GM23338 (cell line): ENCODE results near the gene RRP12. TPM values are rescaled to one million over a fixed set of nuclear protein-coding genes. Genes with fewer than 3 reads are reported as not detected.

Experiments used
- ATAC-seq: fragments of 200-7000 bp; cut with Tn5 transposase; 3 replicates; pipeline ENCODE4 v1.9.1; 2020
- DNase-seq: peaks from one replicate; pipeline ENCODE4 v3.0.0-alpha.2; 2015; ENCODE audit warnings: low spot score
- H2AFZ ChIP-seq: fragments of 200-600 bp; sonication (generic); 2 replicates; pipeline ENCODE4 v1.8.0; 2016; ENCODE audit warnings: antibody characterized with exemption, mild to moderate bottlenecking, moderate library complexity
- H3F3A ChIP-seq: fragments of 200-600 bp; sonication (generic); replicated peaks from 2 replicates; pipeline ENCODE4 v1.8.0; 2017; ENCODE audit warnings: antibody characterized with exemption, mixed run types, low read depth
- H3K27ac ChIP-seq: fragments of 200-600 bp; sonication (generic); 2 replicates; pipeline ENCODE4 v1.6.1; 2016; ENCODE audit warnings: low read depth
- H3K27me3 ChIP-seq: fragments of 200-600 bp; sonication (generic); 2 replicates; pipeline ENCODE4 v1.8.0; 2016; ENCODE audit warnings: mild to moderate bottlenecking, mixed run types, moderate library complexity; ENCODE audit not compliant: insufficient read depth
- H3K36me3 ChIP-seq: fragments of 200-600 bp; sonication (generic); 2 replicates; pipeline ENCODE4 v1.8.0; 2016; ENCODE audit warnings: mild to moderate bottlenecking; ENCODE audit not compliant: insufficient read depth
- H3K4me1 ChIP-seq: fragments of 200-600 bp; sonication (generic); 2 replicates; pipeline ENCODE4 v1.8.0; 2016; ENCODE audit warnings: mild to moderate bottlenecking, moderate library complexity; ENCODE audit not compliant: insufficient read depth
- H3K4me2 ChIP-seq: fragments of 200-600 bp; sonication (generic); 2 replicates; pipeline ENCODE4 v1.7.1; 2017; ENCODE audit warnings: mixed run types
- H3K4me3 ChIP-seq: fragments of 200-600 bp; sonication (generic); 2 replicates; pipeline ENCODE4 v1.6.1; 2016; ENCODE audit warnings: mixed run types
- H3K79me2 ChIP-seq: fragments of 200-600 bp; sonication (generic); replicated peaks from 2 replicates; pipeline ENCODE4 v1.8.0; 2017; ENCODE audit warnings: mild to moderate bottlenecking; ENCODE audit not compliant: insufficient read depth
- H3K9me2 ChIP-seq: fragments of 200-600 bp; sonication (generic); 2 replicates; pipeline ENCODE4 v1.8.0; 2017; ENCODE audit not compliant: insufficient read depth
- H4K20me1 ChIP-seq: fragments of 200-600 bp; sonication (generic); replicated peaks from 2 replicates; pipeline ENCODE4 v1.8.0; 2017; ENCODE audit warnings: mild to moderate bottlenecking; ENCODE audit not compliant: insufficient read depth
- H3K27ac Mint-ChIP-seq: 2 replicates; pipeline ENCODE4 v1.8.0; 2020; ENCODE audit warnings: inconsistent platforms, mild to moderate bottlenecking, moderate library complexity, mixed read lengths
- H3K27me3 Mint-ChIP-seq: 3 replicates; pipeline ENCODE4 v1.8.0; 2022; ENCODE audit warnings: low read depth, mild to moderate bottlenecking, moderate library complexity, mixed read lengths, inconsistent platforms; ENCODE audit not compliant: insufficient read depth, poor library complexity
- H3K36me3 Mint-ChIP-seq: 3 replicates; pipeline ENCODE4 v1.8.0; 2021; ENCODE audit warnings: low read depth, mild to moderate bottlenecking, inconsistent platforms, moderate library complexity, mixed read lengths
- H3K4me1 Mint-ChIP-seq: 3 replicates; pipeline ENCODE4 v1.8.0; 2020; ENCODE audit warnings: mild to moderate bottlenecking, inconsistent platforms, mixed read lengths
- H3K4me3 Mint-ChIP-seq: 3 replicates; pipeline ENCODE4 v1.8.0; 2021; ENCODE audit warnings: moderate library complexity, mild to moderate bottlenecking, inconsistent platforms, mixed read lengths
- H3K9me3 Mint-ChIP-seq: 3 replicates; pipeline ENCODE4 v1.8.0; 2020; ENCODE audit warnings: moderate library complexity, mild to moderate bottlenecking, inconsistent platforms, mixed read lengths
- CREB1 ChIP-seq: fragments of 250-450 bp; sonication (Bioruptor Pico); IDR thresholded peaks from 2 replicates; pipeline ENCODE4 v1.5.0; 2020; ENCODE audit warnings: low read depth, mild to moderate bottlenecking, moderate library complexity
- EZH2 ChIP-seq: fragments of 200-600 bp; sonication (generic); IDR thresholded peaks from one replicate; pipeline ENCODE4 v1.8.0; 2017; ENCODE audit warnings: antibody characterized with exemption, mild to moderate bottlenecking, low read depth; ENCODE audit not compliant: unreplicated experiment
- EZH2phosphoT487 ChIP-seq: fragments of 200-600 bp; sonication (generic); IDR thresholded peaks from one replicate; pipeline ENCODE4 v1.8.1; 2018; ENCODE audit warnings: antibody characterized with exemption; ENCODE audit not compliant: unreplicated experiment
- JUNB ChIP-seq: IDR thresholded peaks from one replicate; pipeline ENCODE4 v1.6.1; 2016; ENCODE audit warnings: antibody characterized with exemption; ENCODE audit not compliant: unreplicated experiment
- POLR2AphosphoS5 ChIP-seq: IDR thresholded peaks from 2 replicates; pipeline ENCODE4 v1.6.1; 2016; ENCODE audit warnings: antibody characterized with exemption, low read depth
- STAT1 ChIP-seq: IDR thresholded peaks from one replicate; pipeline ENCODE4 v1.6.1; 2016; ENCODE audit warnings: antibody characterized with exemption; ENCODE audit not compliant: unreplicated experiment
- ZNF114 ChIP-seq: fragments of 250-450 bp; sonication (Bioruptor Pico); IDR thresholded peaks from 2 replicates; pipeline ENCODE4 v1.5.0; 2020; ENCODE audit warnings: mild to moderate bottlenecking, moderate library complexity
- ZNF331 ChIP-seq: fragments of 250-450 bp; sonication (Bioruptor Pico); IDR thresholded peaks from 2 replicates; pipeline ENCODE4 v1.5.0; 2020; ENCODE audit warnings: low read depth, mild to moderate bottlenecking, moderate library complexity
- polyA plus RNA-seq: library from polyadenylated mRNA; unstranded; fragments of >200 nt; fragmentation: Nextera tagmentation; extraction: Ambion mirVana; gene quantifications from 2 replicates; pipeline ENCODE4 v1.2.1, GENCODE V29; 2016
- total RNA-seq: library from RNA; depleted of rRNA; stranded (reverse); fragments of >200 nt; shearing (Covaris generic); gene quantifications from 2 replicates; pipeline ENCODE4 v1.2.3, GENCODE V29; 2014
- TF ChIP-seq, protein P1 (sequence below): IDR thresholded peaks from one replicate; pipeline ENCODE4 v1.6.1; 2018; ENCODE audit warnings: antibody characterized with exemption; ENCODE audit not compliant: unreplicated experiment
- TF ChIP-seq, protein P2 (sequence below): fragments of 250-450 bp; sonication (Bioruptor Pico); IDR thresholded peaks from 2 replicates; pipeline ENCODE4 v1.5.0; 2020; ENCODE audit warnings: mild to moderate bottlenecking, moderate library complexity
- TF ChIP-seq, protein P3 (sequence below): IDR thresholded peaks from 2 replicates; pipeline ENCODE4 v1.6.1; 2016; ENCODE audit warnings: antibody characterized with exemption
- TF ChIP-seq, protein P4 (sequence below), 2 experiments: fragments of 200-600 bp in 1 of 2; sonication (generic) in 1 of 2; conservative IDR thresholded peaks; 2 replicates each; pipeline versions ENCODE4 v1.5.1 to v1.6.1; 2016 to 2017; ENCODE audit warnings: antibody characterized with exemption in 2 of 2, low read depth in 2 of 2, mild to moderate bottlenecking in 2 of 2, moderate library complexity in 1 of 2

Gene RRP12
- total and polyA plus RNA-seq, 2 experiments from 2014 or later = 53.4 to 62.6 TPM

DNA sequence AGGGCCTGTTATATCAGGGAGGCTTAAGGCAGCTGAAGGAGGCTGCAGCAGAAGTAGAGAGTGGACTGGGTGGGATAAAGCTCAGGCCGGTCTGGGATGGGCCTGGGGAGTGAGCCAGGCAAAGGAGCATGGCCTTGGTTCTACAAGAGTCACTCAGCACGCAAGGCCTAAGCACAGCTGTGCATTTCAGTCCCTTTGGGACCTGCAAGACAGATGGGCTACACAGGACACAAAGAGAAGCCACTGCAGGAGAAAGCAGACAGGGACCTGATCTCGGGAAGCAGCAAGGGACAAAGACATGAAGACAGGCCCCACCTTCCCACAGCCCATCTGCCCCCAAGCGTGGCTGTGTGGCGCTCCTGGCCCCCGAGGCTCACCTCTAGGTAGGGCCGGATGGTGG is 29.4 kb downstream of the RRP12 start:
- H3K36me3 ChIP-seq = peaks cover 15% of the 10 kb centered on the region; the same call in 1 of the 2 replicates
- H3K27ac Mint-ChIP-seq = no peak overlapping the region
- H3K4me3 ChIP-seq = no peak overlapping the region
- no peak overlapping the region for H2AFZ ChIP-seq
- H3F3A ChIP-seq = no peaks in the 10 kb centered on the region
- H3K27me3 ChIP-seq = no peaks in the 10 kb centered on the region
- DNase-seq (no peak), ATAC-seq (no peak)
- H3K9me2 ChIP-seq = no peaks in the 10 kb centered on the region
- TF ChIP-seq JUNB = no peak
- TF ChIP-seq, protein P1, sequence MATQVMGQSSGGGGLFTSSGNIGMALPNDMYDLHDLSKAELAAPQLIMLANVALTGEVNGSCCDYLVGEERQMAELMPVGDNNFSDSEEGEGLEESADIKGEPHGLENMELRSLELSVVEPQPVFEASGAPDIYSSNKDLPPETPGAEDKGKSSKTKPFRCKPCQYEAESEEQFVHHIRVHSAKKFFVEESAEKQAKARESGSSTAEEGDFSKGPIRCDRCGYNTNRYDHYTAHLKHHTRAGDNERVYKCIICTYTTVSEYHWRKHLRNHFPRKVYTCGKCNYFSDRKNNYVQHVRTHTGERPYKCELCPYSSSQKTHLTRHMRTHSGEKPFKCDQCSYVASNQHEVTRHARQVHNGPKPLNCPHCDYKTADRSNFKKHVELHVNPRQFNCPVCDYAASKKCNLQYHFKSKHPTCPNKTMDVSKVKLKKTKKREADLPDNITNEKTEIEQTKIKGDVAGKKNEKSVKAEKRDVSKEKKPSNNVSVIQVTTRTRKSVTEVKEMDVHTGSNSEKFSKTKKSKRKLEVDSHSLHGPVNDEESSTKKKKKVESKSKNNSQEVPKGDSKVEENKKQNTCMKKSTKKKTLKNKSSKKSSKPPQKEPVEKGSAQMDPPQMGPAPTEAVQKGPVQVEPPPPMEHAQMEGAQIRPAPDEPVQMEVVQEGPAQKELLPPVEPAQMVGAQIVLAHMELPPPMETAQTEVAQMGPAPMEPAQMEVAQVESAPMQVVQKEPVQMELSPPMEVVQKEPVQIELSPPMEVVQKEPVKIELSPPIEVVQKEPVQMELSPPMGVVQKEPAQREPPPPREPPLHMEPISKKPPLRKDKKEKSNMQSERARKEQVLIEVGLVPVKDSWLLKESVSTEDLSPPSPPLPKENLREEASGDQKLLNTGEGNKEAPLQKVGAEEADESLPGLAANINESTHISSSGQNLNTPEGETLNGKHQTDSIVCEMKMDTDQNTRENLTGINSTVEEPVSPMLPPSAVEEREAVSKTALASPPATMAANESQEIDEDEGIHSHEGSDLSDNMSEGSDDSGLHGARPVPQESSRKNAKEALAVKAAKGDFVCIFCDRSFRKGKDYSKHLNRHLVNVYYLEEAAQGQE = no peak
- TF ChIP-seq ZNF331 = no peak
- no peak for TF ChIP-seq POLR2AphosphoS5
- no peak for TF ChIP-seq ZNF114 (CRISPR knock-in tag)
- TF ChIP-seq, protein P2, sequence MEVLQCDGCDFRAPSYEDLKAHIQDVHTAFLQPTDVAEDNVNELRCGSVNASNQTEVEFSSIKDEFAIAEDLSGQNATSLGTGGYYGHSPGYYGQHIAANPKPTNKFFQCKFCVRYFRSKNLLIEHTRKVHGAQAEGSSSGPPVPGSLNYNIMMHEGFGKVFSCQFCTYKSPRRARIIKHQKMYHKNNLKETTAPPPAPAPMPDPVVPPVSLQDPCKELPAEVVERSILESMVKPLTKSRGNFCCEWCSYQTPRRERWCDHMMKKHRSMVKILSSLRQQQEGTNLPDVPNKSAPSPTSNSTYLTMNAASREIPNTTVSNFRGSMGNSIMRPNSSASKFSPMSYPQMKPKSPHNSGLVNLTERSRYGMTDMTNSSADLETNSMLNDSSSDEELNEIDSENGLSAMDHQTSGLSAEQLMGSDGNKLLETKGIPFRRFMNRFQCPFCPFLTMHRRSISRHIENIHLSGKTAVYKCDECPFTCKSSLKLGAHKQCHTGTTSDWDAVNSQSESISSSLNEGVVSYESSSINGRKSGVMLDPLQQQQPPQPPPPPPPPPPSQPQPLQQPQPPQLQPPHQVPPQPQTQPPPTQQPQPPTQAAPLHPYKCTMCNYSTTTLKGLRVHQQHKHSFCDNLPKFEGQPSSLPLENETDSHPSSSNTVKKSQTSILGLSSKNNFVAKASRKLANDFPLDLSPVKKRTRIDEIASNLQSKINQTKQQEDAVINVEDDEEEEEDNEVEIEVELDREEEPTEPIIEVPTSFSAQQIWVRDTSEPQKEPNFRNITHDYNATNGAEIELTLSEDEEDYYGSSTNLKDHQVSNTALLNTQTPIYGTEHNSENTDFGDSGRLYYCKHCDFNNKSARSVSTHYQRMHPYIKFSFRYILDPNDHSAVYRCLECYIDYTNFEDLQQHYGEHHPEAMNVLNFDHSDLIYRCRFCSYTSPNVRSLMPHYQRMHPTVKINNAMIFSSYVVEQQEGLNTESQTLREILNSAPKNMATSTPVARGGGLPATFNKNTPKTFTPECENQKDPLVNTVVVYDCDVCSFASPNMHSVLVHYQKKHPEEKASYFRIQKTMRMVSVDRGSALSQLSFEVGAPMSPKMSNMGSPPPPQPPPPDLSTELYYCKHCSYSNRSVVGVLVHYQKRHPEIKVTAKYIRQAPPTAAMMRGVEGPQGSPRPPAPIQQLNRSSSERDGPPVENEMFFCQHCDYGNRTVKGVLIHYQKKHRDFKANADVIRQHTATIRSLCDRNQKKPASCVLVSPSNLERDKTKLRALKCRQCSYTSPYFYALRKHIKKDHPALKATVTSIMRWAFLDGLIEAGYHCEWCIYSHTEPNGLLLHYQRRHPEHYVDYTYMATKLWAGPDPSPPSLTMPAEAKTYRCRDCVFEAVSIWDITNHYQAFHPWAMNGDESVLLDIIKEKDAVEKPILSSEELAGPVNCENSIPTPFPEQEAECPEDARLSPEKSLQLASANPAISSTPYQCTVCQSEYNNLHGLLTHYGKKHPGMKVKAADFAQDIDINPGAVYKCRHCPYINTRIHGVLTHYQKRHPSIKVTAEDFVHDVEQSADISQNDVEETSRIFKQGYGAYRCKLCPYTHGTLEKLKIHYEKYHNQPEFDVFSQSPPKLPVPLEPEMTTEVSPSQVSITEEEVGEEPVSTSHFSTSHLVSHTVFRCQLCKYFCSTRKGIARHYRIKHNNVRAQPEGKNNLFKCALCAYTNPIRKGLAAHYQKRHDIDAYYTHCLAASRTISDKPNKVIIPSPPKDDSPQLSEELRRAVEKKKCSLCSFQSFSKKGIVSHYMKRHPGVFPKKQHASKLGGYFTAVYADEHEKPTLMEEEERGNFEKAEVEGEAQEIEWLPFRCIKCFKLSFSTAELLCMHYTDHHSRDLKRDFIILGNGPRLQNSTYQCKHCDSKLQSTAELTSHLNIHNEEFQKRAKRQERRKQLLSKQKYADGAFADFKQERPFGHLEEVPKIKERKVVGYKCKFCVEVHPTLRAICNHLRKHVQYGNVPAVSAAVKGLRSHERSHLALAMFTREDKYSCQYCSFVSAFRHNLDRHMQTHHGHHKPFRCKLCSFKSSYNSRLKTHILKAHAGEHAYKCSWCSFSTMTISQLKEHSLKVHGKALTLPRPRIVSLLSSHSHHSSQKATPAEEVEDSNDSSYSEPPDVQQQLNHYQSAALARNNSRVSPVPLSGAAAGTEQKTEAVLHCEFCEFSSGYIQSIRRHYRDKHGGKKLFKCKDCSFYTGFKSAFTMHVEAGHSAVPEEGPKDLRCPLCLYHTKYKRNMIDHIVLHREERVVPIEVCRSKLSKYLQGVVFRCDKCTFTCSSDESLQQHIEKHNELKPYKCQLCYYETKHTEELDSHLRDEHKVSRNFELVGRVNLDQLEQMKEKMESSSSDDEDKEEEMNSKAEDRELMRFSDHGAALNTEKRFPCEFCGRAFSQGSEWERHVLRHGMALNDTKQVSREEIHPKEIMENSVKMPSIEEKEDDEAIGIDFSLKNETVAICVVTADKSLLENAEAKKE (CRISPR knock-in tag) = no peak
- TF ChIP-seq EZH2phosphoT487 = no peak
- TF ChIP-seq CREB1 (CRISPR knock-in tag) = no peak
- TF ChIP-seq, protein P3, sequence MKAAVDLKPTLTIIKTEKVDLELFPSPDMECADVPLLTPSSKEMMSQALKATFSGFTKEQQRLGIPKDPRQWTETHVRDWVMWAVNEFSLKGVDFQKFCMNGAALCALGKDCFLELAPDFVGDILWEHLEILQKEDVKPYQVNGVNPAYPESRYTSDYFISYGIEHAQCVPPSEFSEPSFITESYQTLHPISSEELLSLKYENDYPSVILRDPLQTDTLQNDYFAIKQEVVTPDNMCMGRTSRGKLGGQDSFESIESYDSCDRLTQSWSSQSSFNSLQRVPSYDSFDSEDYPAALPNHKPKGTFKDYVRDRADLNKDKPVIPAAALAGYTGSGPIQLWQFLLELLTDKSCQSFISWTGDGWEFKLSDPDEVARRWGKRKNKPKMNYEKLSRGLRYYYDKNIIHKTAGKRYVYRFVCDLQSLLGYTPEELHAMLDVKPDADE = no peak
- TF ChIP-seq, protein P4, sequence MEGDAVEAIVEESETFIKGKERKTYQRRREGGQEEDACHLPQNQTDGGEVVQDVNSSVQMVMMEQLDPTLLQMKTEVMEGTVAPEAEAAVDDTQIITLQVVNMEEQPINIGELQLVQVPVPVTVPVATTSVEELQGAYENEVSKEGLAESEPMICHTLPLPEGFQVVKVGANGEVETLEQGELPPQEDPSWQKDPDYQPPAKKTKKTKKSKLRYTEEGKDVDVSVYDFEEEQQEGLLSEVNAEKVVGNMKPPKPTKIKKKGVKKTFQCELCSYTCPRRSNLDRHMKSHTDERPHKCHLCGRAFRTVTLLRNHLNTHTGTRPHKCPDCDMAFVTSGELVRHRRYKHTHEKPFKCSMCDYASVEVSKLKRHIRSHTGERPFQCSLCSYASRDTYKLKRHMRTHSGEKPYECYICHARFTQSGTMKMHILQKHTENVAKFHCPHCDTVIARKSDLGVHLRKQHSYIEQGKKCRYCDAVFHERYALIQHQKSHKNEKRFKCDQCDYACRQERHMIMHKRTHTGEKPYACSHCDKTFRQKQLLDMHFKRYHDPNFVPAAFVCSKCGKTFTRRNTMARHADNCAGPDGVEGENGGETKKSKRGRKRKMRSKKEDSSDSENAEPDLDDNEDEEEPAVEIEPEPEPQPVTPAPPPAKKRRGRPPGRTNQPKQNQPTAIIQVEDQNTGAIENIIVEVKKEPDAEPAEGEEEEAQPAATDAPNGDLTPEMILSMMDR (conservative IDR thresholded peaks at IDR 0.05; ENCODE audit: low read depth in 2 of 2) = no peak
- no peak for TF ChIP-seq EZH2
- no peak for TF ChIP-seq STAT1
- peaks cover 70% of the 10 kb centered on the region for H3K36me3 Mint-ChIP-seq
- no peaks in the 10 kb centered on the region for H3K79me2 ChIP-seq
- no peaks in the 10 kb centered on the region for H3K9me3 Mint-ChIP-seq
- no peak overlapping the region for H3K4me2 ChIP-seq
- no peaks in the 10 kb centered on the region for H3K4me1 ChIP-seq
- H3K27ac ChIP-seq = no peak overlapping the region
- H3K4me1 Mint-ChIP-seq = no peaks in the 10 kb centered on the region
- no peak overlapping the region for H3K4me3 Mint-ChIP-seq
- no peaks in the 10 kb centered on the region; the same call in 1 of the 2 replicates for H4K20me1 ChIP-seq
- H3K27me3 Mint-ChIP-seq = peaks cover 11% of the 10 kb centered on the region
